ENCODE data around the gene IL24.

GRCh38 chr1:206909883-206910318 is 12.7 kb downstream of the IL24 start:
- no peak for TF ChIP-seq CTCF (IDR thresholded peaks at IDR 0.05; ENCODE audit: low read depth, low read length)
- TF ChIP-seq EZH2phosphoT487 (IDR thresholded peaks at IDR 0.05; ENCODE audit: low read depth): no peak
